SK-N-MC (cell line): ENCODE data around the gene ZNF569.
"Not testable (repeated sequence)": the region's sequence is repeated elsewhere in the genome, so short reads cannot be mapped to it uniquely, and the experiment has no call there.

ENCODE experiments used
- DNase-seq: peaks from one replicate; pipeline ENCODE4 v3.0.0-alpha.2; 2011; ENCODE audit warnings: low read depth, low spot score
- H3K27ac ChIP-seq: fragments of 200-600 bp; sonication (generic); 2 replicates; pipeline ENCODE4 v1.5.1; 2016; ENCODE audit warnings: mixed run types
- H3K36me3 ChIP-seq: fragments of 200-600 bp; sonication (generic); 2 replicates; pipeline ENCODE4 v1.6.1; 2017; ENCODE audit warnings: antibody characterized with exemption, low read length, mixed read lengths; ENCODE audit not compliant: insufficient read depth
- H3K4me3 ChIP-seq: fragments of 200-600 bp; sonication (generic); 2 replicates; pipeline ENCODE4 v1.5.1; 2016
- H3K9ac ChIP-seq: fragments of 200-600 bp; sonication (generic); 2 replicates; pipeline ENCODE4 v1.8.0; 2017; ENCODE audit warnings: mixed run types, mixed read lengths; ENCODE audit not compliant: insufficient read length
- H3K9me3 ChIP-seq: fragments of 200-600 bp; sonication (generic); 2 replicates; pipeline ENCODE4 v1.6.1; 2017; ENCODE audit warnings: low read depth, mild to moderate bottlenecking, antibody characterized with exemption, low read length, moderate library complexity, mixed read lengths
- EZH2 ChIP-seq: fragments of 200-600 bp; sonication (generic); IDR thresholded peaks from one replicate; pipeline ENCODE4 v1.6.1; 2017; ENCODE audit warnings: antibody characterized with exemption
- FOXP2 ChIP-seq: optimal IDR thresholded peaks from 2 replicates; pipeline ENCODE3; 2011; ENCODE audit warnings: mild to moderate bottlenecking, moderate library complexity; ENCODE audit not compliant: insufficient read depth; ENCODE audit errors: extremely low read length, control extremely low read depth
- POLR2AphosphoS5 ChIP-seq: IDR thresholded peaks from 2 replicates; pipeline ENCODE4 v1.6.1; 2012; ENCODE audit warnings: mild to moderate bottlenecking, low read depth, low read length, borderline replicate concordance

Gene ZNF569

GRCh38 chr19:37413313-37414084 lies 53.7 kb downstream of the ZNF569 start:
- no peak overlapping the region for H3K9ac ChIP-seq
- no peak overlapping the region for H3K27ac ChIP-seq
- TF ChIP-seq EZH2 (no peak), POLR2AphosphoS5 (no peak), FOXP2 (no peak)
- peaks cover 16% of the 10 kb centered on the region for H3K9me3 ChIP-seq
- peaks cover 19% of the 10 kb centered on the region for H3K36me3 ChIP-seq
- peak; percentile 1 for DNase-seq
- H3K4me3 ChIP-seq, result no peak overlapping the region

GRCh38 chr19:37412700-37413099 lies 54.5 kb downstream of the ZNF569 start:
- DNase-seq, result no peak
- no peak overlapping the region for H3K27ac ChIP-seq
- H3K9me3 ChIP-seq, result peaks cover 16% of the 10 kb centered on the region
- peaks cover 19% of the 10 kb centered on the region for H3K36me3 ChIP-seq
- TF ChIP-seq EZH2, result no peak
- no peak for TF ChIP-seq FOXP2
- no peak for TF ChIP-seq POLR2AphosphoS5
- H3K9ac ChIP-seq, result no peak overlapping the region
- no peak overlapping the region for H3K4me3 ChIP-seq

- not testable (repeated sequence) for H3K9ac ChIP-seq, H3K36me3 ChIP-seq, H3K27ac ChIP-seq, H3K4me3 ChIP-seq, DNase-seq, H3K9me3 ChIP-seq
These were observed 61.0 kb downstream of the ZNF569 start for GRCh38 chr19:37406140-37406846.

- Histone ChIP-seq H3K36me3 (no peaks in the 10 kb centered on the region), H3K9me3 (no peaks in the 10 kb centered on the region), H3K4me3 (no peak overlapping the region), H3K9ac (no peak overlapping the region), H3K27ac (no peak overlapping the region)
- DNase-seq, result no peak
- no peak for TF ChIP-seq EZH2
- TF ChIP-seq POLR2AphosphoS5, result no peak
- TF ChIP-seq FOXP2, result no peak
These were observed 63.8 kb downstream of the ZNF569 start for GRCh38 chr19:37403403-37403802.

GRCh38 chr19:37401078-37401477 lies 66.2 kb downstream of the ZNF569 start:
- Histone ChIP-seq H3K36me3 (no peaks in the 10 kb centered on the region), H3K9me3 (no peaks in the 10 kb centered on the region), H3K4me3 (no peak overlapping the region), H3K9ac (no peak overlapping the region), H3K27ac (no peak overlapping the region)
- TF ChIP-seq POLR2AphosphoS5 (no peak), EZH2 (no peak), FOXP2 (no peak)
- no peak for DNase-seq

GRCh38 chr19:37391399-37391798 lies 75.8 kb downstream of the ZNF569 start:
- H3K9ac ChIP-seq, H3K27ac ChIP-seq, DNase-seq, H3K4me3 ChIP-seq: not testable (repeated sequence)
- H3K36me3 ChIP-seq, result peaks cover 32% of the 10 kb centered on the region
- H3K9me3 ChIP-seq, result peaks cover 16% of the 10 kb centered on the region

GRCh38 chr19:37389234-37389633 lies 78.0 kb downstream of the ZNF569 start:
- TF ChIP-seq EZH2, result no peak
- TF ChIP-seq FOXP2, result no peak
- TF ChIP-seq POLR2AphosphoS5, result no peak
- H3K9ac ChIP-seq, result no peak overlapping the region
- peaks cover 18% of the 10 kb centered on the region for H3K9me3 ChIP-seq
- H3K36me3 ChIP-seq, result peaks cover 51% of the 10 kb centered on the region
- H3K4me3 ChIP-seq, result no peak overlapping the region
- H3K27ac ChIP-seq, result no peak overlapping the region
- DNase-seq, result no peak

- peak; percentile 94 for TF ChIP-seq POLR2AphosphoS5
- TF ChIP-seq FOXP2, result no peak
- H3K27ac ChIP-seq, result peak within 1 kb of the TSS; percentile 75
- H3K9ac ChIP-seq, result peak within 1 kb of the TSS; percentile 94
- peaks cover 23% of the 10 kb centered on the region for H3K36me3 ChIP-seq
- H3K4me3 ChIP-seq, result peak within 1 kb of the TSS; percentile 84
- DNase-seq, result peak; percentile 84
- no peaks in the 10 kb centered on the region for H3K9me3 ChIP-seq
These were observed 96.2 kb downstream of the ZNF569 start, which contains the start of gene ZNF527 for GRCh38 chr19:37370880-37371661. ZNF527 (plus strand) TSS chr19:37371099; CDS start chr19:37374199, 3,100 bp downstream.

GRCh38 chr19:37370386-37370879 lies 96.8 kb downstream of the ZNF569 start:
- Histone ChIP-seq H3K36me3 (peaks cover 17% of the 10 kb centered on the region), H3K27ac (peak overlapping the region; percentile 67; the same call in 1 of the 2 replicates)
- not testable (repeated sequence) for DNase-seq

More at GRCh38 chr19:37370386-37370879, 96.8 kb downstream of the ZNF569 start:
- H3K9ac ChIP-seq, result peak overlapping the region; percentile 82
- not testable (repeated sequence) for H3K9me3 ChIP-seq
- peak overlapping the region; percentile 84 for H3K4me3 ChIP-seq
